HFFc6 (cell line): ENCODE measurements around the gene PCDH1. TPM values are rescaled to one million over a fixed set of nuclear protein-coding genes. Genes with fewer than 3 reads are reported as not detected.
A peak's percentile ranks its signal among the peaks of the same experiment; 100 is the strongest.

ENCODE experiments used
- DNase-seq: peaks from one replicate; pipeline ENCODE4 v3.0.0-alpha.2; 2018
- H3K27ac Mint-ChIP-seq: 2 replicates; pipeline ENCODE4 v1.8.0; 2020; ENCODE audit warnings: mild to moderate bottlenecking, mixed read lengths
- H3K27me3 Mint-ChIP-seq: 2 replicates; pipeline ENCODE4 v1.8.0; 2021; ENCODE audit warnings: mild to moderate bottlenecking, moderate library complexity, mixed read lengths; ENCODE audit not compliant: insufficient read depth
- H3K36me3 Mint-ChIP-seq: 2 replicates; pipeline ENCODE4 v1.8.0; 2021; ENCODE audit warnings: low read depth, mixed read lengths
- H3K4me1 Mint-ChIP-seq: 2 replicates; pipeline ENCODE4 v1.8.0; 2020; ENCODE audit warnings: low read depth, mixed read lengths
- H3K4me3 Mint-ChIP-seq: 2 replicates; pipeline ENCODE4 v1.8.0; 2020; ENCODE audit warnings: mild to moderate bottlenecking, moderate library complexity, mixed read lengths
- H3K9me3 Mint-ChIP-seq: 2 replicates; pipeline ENCODE4 v1.8.0; 2020; ENCODE audit warnings: mild to moderate bottlenecking, mixed read lengths
- total RNA-seq, 6 experiments: library from RNA; stranded (reverse); fragmentation: NEBNext Ultra II Directional; extraction: Animal tissue kit (Norgen Biotek cat#: 25700); gene quantifications; 2 replicates in 1 of 6; 3 replicates in 5 of 6; pipeline ENCODE4 v1.2.3, GENCODE V29; 2021
- TF ChIP-seq, protein P1 (sequence below): fragments of 200-600 bp; sonication (generic); IDR thresholded peaks from 2 replicates; pipeline ENCODE4 v1.5.0; 2021; ENCODE audit warnings: antibody characterized with exemption, mild to moderate bottlenecking

Gene PCDH1
- total RNA-seq, 6 experiments from 2014 or later, result 0.07 to 0.18 (median 0.07) TPM; not detected in 1

DNA sequence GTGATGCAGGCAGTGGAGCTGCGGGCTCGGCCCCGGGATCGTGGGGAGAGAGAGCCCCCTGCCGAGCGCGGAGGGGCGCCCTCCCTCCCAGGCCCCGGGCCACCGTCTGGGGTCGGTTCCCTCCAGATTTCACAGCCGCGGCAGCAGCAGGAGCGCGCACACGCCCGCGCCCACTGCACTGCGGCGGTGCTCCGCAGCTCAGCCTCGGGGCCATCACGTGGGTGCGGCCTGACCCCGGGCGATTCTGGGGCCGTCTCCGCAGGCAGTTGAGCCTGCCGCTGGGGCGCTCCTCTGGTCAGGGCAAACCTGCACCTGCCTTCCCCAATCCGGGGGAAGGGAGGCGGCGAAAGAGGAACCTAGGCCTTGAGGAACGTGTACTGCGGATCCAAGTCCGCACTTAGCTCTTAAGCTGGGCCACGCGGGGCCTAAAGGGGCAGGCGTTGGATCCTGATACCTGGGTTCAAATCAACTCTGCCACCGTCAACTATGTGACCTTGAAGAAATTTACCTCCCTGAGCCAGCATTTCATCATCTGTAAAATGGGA lies 36.1 kb upstream of the PCDH1 start:
- peaks cover 24% of the 10 kb centered on the region for H3K4me1 Mint-ChIP-seq
- peak overlapping the region; percentile 68 for H3K4me3 Mint-ChIP-seq
- peaks cover 28% of the 10 kb centered on the region for H3K27me3 Mint-ChIP-seq
- no peak for DNase-seq
- no peaks in the 10 kb centered on the region for H3K9me3 Mint-ChIP-seq
- TF ChIP-seq, protein P1, sequence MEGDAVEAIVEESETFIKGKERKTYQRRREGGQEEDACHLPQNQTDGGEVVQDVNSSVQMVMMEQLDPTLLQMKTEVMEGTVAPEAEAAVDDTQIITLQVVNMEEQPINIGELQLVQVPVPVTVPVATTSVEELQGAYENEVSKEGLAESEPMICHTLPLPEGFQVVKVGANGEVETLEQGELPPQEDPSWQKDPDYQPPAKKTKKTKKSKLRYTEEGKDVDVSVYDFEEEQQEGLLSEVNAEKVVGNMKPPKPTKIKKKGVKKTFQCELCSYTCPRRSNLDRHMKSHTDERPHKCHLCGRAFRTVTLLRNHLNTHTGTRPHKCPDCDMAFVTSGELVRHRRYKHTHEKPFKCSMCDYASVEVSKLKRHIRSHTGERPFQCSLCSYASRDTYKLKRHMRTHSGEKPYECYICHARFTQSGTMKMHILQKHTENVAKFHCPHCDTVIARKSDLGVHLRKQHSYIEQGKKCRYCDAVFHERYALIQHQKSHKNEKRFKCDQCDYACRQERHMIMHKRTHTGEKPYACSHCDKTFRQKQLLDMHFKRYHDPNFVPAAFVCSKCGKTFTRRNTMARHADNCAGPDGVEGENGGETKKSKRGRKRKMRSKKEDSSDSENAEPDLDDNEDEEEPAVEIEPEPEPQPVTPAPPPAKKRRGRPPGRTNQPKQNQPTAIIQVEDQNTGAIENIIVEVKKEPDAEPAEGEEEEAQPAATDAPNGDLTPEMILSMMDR, result peak; percentile 55
- H3K36me3 Mint-ChIP-seq, result no peaks in the 10 kb centered on the region
- H3K27ac Mint-ChIP-seq, result no peak overlapping the region

DNA sequence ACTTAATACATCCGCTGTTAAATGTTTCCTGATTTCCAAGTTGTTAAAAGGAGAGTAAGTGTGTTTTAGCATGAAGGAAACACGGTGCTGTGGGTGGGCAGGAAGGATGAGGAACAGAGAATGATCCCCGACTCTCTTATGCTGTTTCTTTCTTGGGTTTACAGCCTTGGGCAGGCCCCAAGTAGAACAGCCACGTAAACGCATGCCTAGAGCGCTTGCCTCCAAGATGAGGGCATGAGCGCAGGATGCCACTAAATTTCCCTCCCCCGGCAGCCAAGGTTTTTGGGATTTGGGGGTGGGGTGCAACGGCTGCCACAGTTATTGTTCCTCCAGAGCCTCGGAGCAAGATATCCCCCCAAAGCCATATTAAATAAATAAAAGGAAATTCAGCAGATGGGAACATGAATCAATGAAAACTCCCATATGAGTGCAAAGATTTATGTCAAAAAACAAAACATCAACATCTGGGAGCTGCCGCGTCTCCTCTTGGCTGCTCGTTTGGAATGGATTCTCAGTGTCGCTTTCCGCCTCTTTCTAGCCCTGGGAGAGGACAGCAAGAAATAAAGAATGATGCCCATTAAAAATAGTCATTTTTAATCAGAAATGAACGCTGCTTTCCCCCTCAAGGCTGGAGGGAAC lies 35.5 kb upstream of the PCDH1 start:
- TF ChIP-seq, protein P1, result no peak
- peaks cover 30% of the 10 kb centered on the region for H3K4me1 Mint-ChIP-seq
- no peaks in the 10 kb centered on the region for H3K9me3 Mint-ChIP-seq
- DNase-seq, result no peak
- peak overlapping the region; percentile 68 for H3K4me3 Mint-ChIP-seq
- no peaks in the 10 kb centered on the region for H3K36me3 Mint-ChIP-seq
- H3K27ac Mint-ChIP-seq, result no peak overlapping the region; the same call in 1 of the 2 replicates
- H3K27me3 Mint-ChIP-seq, result peaks cover 28% of the 10 kb centered on the region

DNA sequence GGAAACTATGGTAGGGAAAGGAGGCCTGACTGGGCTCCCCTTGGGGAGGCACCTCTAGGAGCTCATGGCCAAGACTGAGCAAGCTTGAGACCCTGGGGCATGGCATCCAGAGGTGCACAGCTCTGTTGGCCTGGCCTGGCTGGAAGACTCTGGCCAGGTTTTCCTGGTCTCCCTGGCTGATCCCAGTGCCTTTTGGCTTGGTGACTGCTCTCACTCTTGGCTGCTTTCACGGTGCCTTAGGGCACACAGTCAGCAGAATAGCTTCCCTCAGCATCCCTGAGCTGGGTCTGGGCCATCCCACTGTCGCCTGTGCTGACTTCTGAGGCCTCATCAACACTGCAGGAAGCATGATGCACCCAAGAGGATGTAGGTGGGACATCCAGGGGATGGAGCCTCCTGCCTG lies 32.1 kb upstream of the PCDH1 start:
- Mint-ChIP-seq H3K27me3 (peaks cover 17% of the 10 kb centered on the region), H3K4me3 (no peak overlapping the region), H3K36me3 (peaks cover 4% of the 10 kb centered on the region; the same call in 1 of the 2 replicates), H3K27ac (peak overlapping the region; percentile 55; the same call in 1 of the 2 replicates), H3K9me3 (no peaks in the 10 kb centered on the region), H3K4me1 (peaks cover 36% of the 10 kb centered on the region)
- DNase-seq, result peak; percentile 89
- TF ChIP-seq, protein P1, result no peak

DNA sequence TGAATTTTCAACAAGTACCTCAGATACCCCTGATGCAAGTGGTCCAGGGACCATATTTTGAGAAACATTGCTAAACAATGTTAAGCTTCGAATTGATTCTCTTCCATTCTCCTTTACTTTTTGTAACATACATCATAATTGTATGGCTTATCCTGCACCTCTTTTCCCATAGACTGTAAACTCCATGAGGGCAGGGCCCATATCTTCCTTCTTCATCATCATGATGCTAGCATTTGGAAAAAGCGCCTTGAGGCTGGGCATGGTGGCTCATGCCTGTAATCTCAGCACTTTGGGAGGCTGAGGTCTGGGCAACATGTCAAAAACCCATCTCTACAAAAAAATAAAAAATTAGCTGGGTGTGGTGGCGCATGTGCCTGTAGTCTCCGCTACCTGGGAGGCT lies 31.0 kb upstream of the PCDH1 start:
- DNase-seq, result no peak
- Mint-ChIP-seq H3K9me3 (no peaks in the 10 kb centered on the region), H3K36me3 (peaks cover 4% of the 10 kb centered on the region; the same call in 1 of the 2 replicates), H3K4me3 (no peak overlapping the region), H3K4me1 (peaks cover 36% of the 10 kb centered on the region), H3K27me3 (peaks cover 17% of the 10 kb centered on the region), H3K27ac (no peak overlapping the region)
- TF ChIP-seq, protein P1, result no peak

DNA sequence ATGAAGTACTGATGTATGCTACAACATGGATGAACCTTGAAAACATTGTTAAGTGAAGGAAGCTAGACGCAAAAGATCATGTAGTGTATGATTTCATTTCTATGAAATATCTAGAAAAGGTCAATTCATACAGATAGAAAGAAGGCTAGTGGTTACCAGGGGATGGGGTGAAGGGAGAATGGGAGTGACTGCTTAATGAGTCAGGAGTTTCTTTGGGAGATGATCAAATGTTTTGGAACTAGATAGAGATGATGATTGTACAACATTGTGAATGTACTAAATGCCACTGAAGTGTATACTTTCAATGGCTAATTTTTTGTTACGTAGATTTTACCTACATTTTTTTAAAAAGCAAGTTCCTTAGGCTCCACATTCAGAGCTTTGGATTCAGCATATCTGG lies 30.6 kb upstream of the PCDH1 start:
- peaks cover 34% of the 10 kb centered on the region for H3K4me1 Mint-ChIP-seq
- no peak overlapping the region for H3K27ac Mint-ChIP-seq
- H3K36me3 Mint-ChIP-seq, result peaks cover 4% of the 10 kb centered on the region; the same call in 1 of the 2 replicates
- TF ChIP-seq, protein P1, result no peak
- DNase-seq, result peak; percentile 58
- no peak overlapping the region for H3K4me3 Mint-ChIP-seq
- H3K27me3 Mint-ChIP-seq, result peaks cover 18% of the 10 kb centered on the region
- H3K9me3 Mint-ChIP-seq, result no peaks in the 10 kb centered on the region
